GM12873 (cell line): ENCODE data around the gene CHRNE.

Source experiments
- CTCF ChIP-seq: IDR thresholded peaks from 2 replicates; pipeline ENCODE4 v1.5.1; 2012; ENCODE audit warnings: low read depth, mild to moderate bottlenecking, moderate library complexity, low read length, control low read depth; ENCODE audit not compliant: insufficient read depth; ENCODE audit errors: missing control alignments

CHRNE gene

GRCh38 chr17:4887581-4887980, 15.3 kb downstream of the CHRNE start:
- TF ChIP-seq CTCF: no peak

DNA sequence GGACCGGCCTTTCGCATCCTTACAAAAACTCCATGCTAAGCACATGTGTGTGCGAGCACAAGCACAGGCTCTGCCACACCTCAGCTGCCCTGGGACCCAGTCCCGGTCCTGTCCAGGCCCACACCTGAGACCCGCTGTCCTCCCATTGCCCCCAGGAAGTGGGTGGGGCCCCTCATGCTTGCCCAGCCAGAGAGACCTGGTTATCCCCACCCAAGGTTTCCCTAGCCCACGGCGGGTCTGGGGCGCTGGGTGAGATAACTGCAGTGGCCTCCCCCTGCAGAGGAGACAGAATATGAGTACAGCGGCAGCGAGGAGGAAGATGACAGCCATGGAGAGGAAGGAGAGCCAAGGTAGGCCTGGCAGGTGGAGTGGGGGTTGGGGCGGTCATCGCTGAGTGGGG, 16.1 kb downstream of the CHRNE start:
- no peak for TF ChIP-seq CTCF

DNA sequence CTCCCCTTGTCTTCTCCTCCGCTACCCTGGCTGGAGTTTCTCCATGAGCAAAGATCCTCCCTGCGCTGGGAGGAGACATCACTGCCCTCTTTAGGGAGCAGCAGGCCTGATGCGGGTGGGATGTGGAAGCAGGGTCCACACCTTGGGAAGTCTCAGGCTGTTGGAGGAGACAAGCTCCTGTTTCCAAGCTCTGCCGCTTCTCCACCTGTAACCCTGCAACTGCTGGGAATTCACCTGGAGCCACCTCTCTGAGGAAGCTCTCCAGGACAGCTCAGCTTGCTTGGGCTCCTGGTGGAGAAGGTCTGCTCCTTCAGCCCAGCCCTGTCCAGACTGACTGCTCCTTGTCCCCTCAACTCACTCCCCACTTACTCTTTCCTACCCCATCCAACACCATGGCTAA, 18.4 kb downstream of the CHRNE start:
- TF ChIP-seq CTCF: no peak

DNA sequence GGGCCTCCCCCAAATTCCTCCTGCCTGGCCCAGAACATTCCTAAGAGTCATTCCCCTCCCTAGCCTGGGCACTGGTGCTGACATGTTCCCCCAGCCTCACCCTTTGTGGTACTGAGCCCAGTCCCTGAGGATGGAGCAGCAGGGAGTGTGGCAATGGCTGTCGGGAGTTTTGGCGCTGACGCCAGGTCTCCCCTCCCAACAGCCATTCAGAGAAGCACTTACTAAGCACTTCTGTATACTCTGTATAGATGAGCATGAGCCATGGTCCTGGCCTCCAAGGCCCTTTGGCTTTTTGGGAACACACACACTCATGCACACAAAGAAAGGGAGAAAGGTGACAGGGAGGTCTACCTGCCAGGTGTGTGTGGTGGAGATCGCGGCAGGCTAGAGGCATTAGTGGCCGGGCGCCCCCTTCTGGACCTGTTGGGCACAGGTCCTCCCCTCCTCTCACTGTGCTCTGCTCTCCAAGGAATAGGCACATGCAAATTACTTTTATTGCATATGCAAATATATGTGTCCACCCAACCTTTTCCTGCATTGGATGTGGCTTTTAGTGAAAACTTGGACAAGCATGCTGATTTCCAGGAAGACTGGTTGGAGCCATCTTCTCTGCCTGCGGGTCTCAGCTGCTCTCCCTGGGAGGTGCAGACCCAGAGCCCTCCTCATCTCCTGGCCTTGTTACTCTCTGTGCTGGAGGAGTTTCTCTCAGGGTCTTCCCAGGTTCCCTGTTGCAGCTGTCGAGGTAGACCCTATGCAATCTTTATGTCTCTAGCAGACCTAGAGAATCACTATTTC, 20.9 kb downstream of the CHRNE start:
- peak; percentile 91 for TF ChIP-seq CTCF

- no peak for TF ChIP-seq CTCF
Observed at GRCh38 chr17:4880857-4881256, 22.0 kb downstream of the CHRNE start.

DNA sequence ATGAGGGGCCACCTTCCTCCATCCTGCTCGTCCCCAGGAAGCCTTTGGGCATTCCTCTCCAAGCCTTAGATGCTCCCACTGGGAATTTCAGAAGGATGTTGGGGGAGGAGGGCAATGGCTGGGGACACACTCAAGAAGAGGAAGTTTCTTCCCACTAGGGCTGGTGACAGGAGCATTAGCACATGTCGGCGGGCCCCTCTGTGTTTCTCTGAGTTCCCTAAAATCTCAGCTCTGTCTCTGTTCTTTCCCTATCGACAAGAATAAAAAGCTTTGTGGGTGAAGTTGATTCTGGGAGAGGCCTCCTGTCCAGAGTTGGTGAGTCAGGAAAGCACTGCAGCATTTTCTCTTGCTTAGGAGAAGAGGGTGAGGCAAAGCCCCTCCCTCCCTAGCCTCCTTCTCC, 23.3 kb downstream of the CHRNE start:
- no peak for TF ChIP-seq CTCF

DNA sequence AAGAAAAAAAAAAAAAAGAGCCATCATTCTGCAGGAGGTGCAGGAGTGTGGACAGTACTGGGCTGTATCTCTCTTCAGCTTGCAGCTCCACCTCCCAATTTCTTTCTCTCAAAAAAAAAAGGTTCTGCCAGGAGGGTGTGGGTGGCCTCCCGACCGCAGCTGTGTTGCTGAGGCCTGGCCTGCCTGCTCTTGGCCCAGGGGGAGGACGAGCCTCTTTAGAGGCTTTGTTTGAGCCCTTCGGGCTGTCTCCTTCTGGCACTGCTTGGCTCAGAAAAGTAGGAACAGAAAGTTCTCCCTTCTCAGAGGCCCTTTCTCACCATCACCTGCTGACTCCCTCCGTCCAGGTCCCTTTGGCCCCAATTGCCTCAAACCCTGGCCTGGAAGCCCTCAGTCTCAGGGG, 25.8 kb downstream of the CHRNE start:
- no peak for TF ChIP-seq CTCF
